Stomach (tissue), 4 donors: ENCODE measurements around the gene TMEM116.

Experiments used
- CTCF ChIP-seq, 7 experiments: fragments of 450-650 bp in 4 of 7; fragments of 200-600 bp in 3 of 7; sonication (generic) in 3 of 7; IDR thresholded peaks; one replicate each; pipeline ENCODE4 v1.5.1; 2016 to 2019; ENCODE audit warnings: antibody characterized with exemption in 7 of 7, control low read depth in 2 of 7, mild to moderate bottlenecking in 1 of 7
- POLR2A ChIP-seq, 4 donors: fragments of 450-650 bp; IDR thresholded peaks; one replicate each; pipeline ENCODE4 v1.6.1; 2016; ENCODE audit warnings: antibody characterized with exemption in 4 of 4, control low read depth in 2 of 4, mild to moderate bottlenecking in 1 of 4, moderate library complexity in 1 of 4

DNA sequence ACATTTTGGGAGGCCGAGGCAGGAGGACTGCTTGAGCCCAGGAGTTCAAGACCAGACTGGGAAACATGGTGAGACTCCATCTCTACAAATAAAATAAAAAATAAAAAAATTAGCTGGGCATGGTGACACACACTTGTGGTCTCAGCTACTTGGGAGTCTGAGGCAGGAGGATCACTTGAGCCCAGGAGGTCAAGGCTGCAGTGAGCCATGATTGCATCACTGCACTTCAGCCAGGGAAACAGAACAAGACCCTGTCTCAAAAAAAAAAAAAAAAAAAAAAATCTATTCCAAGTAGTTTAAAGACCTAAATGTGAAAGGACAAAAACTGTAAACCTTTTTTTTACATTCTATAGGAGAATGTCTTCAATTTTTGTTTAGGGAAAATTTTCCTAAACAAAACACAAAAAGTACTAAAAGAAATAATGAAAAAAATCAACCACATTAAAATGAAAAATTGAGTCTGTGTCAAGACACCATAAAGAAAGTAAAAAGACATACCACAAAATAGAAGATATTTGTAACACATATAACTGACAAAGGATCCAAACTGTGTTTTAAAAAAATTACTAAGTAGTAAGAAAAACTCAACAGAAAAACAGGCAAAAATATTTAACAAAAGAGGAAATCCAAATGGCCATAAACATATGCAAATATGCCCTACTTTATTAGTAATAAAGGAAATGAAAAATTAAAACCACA lies 17.0 kb downstream of the TMEM116 start:
- TF ChIP-seq CTCF (IDR thresholded peaks at IDR 0.05) (no peak), POLR2A (IDR thresholded peaks at IDR 0.05) (no peak)
